Body of pancreas (tissue), 4 donors: ENCODE results near the gene SETBP1.

Experiments
- POLR2A ChIP-seq, 3 donors: fragments of 450-650 bp; IDR thresholded peaks; one replicate each; pipeline ENCODE4 v1.6.1; 2016; ENCODE audit warnings: antibody characterized with exemption in 3 of 3, mild to moderate bottlenecking in 2 of 3
- TF ChIP-seq, protein P1 (sequence below), 7 experiments: fragments of 450-650 bp in 4 of 7; fragments of 200-600 bp in 3 of 7; sonication (generic) in 3 of 7; IDR thresholded peaks; one replicate each; pipeline ENCODE4 v1.5.1; 2016 to 2019; ENCODE audit warnings: antibody characterized with exemption in 7 of 7

DNA sequence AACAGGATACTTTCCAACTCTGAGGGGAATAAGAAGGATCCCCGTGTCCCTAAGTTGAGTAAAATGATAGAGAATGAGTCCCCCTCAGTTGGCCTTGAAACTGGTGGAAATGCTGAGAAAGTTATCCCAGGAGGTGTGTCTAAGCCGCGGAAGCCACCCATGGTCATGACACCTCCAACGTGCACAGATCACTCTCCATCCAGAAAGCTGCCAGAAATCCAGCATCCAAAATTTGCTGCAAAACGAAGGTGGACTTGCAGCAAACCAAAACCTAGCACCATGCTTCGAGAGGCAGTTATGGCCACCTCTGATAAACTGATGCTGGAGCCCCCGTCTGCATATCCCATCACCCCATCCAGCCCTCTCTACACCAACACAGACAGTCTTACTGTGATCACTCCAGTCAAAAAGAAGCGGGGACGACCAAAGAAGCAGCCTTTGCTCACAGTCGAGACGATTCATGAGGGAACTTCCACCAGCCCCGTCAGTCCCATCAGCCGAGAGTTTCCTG, 270.1 kb downstream of the SETBP1 start:
- no peak for TF ChIP-seq POLR2A (IDR thresholded peaks at IDR 0.05)
- TF ChIP-seq, protein P1, sequence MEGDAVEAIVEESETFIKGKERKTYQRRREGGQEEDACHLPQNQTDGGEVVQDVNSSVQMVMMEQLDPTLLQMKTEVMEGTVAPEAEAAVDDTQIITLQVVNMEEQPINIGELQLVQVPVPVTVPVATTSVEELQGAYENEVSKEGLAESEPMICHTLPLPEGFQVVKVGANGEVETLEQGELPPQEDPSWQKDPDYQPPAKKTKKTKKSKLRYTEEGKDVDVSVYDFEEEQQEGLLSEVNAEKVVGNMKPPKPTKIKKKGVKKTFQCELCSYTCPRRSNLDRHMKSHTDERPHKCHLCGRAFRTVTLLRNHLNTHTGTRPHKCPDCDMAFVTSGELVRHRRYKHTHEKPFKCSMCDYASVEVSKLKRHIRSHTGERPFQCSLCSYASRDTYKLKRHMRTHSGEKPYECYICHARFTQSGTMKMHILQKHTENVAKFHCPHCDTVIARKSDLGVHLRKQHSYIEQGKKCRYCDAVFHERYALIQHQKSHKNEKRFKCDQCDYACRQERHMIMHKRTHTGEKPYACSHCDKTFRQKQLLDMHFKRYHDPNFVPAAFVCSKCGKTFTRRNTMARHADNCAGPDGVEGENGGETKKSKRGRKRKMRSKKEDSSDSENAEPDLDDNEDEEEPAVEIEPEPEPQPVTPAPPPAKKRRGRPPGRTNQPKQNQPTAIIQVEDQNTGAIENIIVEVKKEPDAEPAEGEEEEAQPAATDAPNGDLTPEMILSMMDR (IDR thresholded peaks at IDR 0.05): no peak
